HG02678 (cell line): ENCODE measurements around the gene LRRTM2.
"Not testable (repeated sequence)": the region's sequence is repeated elsewhere in the genome, so short reads cannot be mapped to it uniquely, and the experiment has no call there.

Experiments used
- ATAC-seq: cut with Tn5 transposase; IDR thresholded peaks from one replicate; pipeline ENCODE4 v1.9.1; 2021; ENCODE audit warnings: mild to moderate bottlenecking, moderate library complexity; ENCODE audit not compliant: unreplicated experiment

LRRTM2 gene

DNA sequence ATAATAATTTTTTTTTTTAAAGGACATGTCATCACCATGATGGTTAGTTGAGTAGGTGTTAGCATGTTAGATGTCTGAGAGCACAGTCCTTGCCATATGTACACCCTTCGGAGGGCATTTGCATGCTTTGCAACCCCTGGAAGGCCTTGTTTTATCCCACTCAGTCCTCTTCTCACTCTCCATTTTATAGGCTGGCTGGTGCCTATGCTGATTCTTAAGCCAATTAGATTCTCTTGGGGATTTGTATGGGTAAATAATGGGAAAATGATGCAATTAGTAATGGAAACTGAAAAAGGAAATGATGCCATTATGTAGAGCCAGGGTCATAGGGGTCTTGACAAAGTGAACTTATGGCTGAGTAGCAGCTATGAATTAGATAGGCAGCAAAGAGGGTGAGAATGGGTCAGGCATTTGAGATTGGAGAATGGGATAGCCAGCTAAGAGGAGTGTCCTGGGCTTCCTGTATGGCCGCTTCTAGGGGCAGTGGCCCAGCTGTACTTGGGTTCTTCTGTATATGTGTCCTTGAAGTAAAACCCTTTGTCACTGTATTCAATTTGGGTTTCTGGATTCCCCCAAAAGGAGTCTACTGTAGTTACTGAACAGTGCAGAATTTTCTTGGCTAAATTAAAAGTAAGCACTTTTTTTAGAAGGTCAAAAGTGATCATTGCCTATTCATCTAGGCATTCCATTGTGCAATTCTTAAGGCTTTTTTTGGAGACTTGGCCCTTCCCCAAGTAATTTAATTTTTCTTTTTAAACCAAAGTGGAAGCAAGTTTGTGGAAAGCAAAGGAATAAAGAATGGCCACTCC, 31.6 kb downstream of the LRRTM2 start:
- ATAC-seq: no peak

DNA sequence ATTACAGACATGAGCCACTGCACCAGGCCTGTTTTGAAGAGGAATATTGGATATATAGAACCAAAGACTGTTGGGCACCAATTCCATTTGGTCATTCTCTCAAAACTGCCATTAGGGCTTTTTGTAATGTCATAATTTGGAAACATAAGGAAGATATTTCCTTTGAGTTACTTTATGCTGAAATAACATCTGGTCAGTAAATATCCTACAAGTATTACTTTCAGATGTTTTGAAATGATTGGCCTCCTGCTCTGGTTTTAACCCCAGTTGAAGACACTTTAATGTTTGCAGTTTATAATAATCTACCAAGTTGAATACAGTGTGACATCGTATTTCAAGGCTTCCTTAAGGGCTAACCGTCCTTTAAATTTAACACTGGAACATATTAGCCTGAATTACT, 33.6 kb downstream of the LRRTM2 start:
- ATAC-seq: no peak

DNA sequence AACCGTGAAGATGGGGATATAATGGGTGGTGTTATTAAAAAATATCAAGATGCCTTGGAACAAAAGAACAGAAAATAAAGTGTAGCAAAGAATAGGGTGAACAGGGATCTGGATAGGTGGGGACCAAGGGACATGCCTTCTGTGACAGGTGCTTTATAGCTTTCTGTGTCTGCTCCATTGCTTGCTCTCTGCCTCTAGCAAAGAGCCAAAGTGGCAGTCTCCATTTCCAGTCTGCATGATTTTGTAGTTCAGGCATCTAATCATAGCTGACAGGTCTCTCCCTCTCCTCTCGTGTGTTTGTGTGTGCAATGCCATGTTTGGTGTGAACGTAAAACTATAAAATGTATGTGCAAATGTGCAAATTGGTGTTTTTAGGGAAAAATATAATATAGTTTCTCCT, 35.0 kb downstream of the LRRTM2 start:
- no peak for ATAC-seq

DNA sequence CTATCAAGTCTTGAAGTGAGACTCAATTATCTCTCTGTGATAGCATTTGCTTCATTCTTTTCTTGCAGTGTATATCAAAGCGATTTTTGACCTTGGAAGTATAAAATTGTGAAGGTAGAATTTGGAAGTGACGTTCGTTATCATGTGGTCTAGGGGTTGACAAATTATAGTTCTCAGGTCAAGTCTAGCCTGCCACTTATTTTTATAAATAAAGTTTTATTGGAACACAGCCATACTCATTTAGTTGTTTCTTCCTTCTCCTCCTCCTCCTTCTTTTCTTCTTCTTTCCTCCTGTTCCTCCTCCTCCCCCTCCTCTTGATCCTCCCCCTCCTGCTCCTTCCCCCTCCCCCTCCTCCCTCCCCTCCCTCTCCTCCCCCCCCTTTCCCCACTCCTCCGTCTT, 38.0 kb downstream of the LRRTM2 start:
- ATAC-seq: no peak

DNA sequence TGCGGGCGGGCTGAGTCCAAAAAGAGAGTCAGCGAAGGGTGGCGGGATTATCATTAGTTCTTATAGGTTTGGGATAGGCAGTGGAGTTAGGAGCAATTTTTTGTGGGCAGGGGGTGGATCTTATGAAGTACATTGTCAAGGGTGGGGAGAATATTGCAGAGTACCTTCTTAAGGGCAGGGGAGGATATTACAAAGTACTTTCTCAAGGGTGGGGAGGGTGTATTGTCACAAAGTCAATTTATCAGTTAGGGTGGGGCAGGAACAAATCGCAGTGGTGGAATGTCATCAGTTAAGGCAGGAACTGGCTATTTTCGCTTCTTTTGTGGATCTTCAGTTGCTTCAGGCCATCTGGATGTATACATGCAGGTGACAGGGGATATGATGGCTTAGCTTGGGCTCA, 40.3 kb downstream of the LRRTM2 start:
- not testable (repeated sequence) for ATAC-seq

DNA sequence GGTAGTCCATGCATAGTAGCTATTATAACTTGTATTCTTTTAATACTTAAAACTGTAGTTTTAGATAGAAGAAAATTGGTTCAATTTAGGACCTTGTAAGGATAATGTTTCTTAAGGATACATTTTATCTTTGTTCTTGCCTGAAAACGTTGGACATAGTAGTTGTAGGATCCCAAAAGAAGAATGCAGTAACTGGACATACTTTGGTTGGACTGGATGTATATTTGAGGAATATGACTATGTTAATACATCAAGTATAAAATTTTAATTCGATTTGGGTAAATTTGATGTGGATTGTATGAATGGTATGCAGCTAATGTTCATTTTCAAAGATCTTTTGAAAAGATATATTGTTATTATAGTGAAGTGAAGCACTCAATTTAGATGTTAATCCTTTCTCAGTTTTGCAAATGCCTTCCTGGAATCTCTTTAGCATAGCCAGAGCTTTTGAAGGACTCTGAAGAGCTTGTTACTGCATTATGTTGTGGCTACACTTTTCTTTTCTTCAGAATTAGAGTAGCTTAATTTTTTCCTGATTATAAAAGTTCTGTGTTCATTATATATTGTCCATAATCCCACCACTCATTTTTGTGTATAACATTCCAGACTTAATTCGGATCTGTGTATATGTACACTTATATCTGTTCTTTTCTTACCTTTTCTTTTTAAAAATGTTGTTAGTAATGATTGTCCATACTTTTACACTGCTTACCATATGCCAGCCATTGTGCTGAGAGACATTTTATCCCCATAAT, 41.2 kb downstream of the LRRTM2 start:
- no peak for ATAC-seq

DNA sequence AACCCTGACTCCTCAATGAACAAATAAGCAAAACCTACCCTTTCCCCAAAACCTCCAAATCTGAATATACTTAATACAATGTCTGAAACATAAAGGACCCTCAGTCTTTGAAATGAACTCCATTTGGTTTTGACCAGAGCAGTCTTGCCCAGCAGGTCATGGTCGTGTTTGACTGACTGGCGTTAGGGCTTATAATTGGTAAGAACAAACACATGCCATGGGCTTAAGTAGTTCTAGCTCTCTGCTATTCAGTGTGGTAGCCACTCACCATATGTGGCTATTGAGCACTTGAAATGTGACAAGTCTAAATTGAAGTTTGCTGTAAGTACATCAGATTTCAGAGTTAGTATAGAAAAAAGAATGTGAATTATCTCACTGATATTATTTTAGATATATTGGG, 42.1 kb downstream of the LRRTM2 start:
- no peak for ATAC-seq

DNA sequence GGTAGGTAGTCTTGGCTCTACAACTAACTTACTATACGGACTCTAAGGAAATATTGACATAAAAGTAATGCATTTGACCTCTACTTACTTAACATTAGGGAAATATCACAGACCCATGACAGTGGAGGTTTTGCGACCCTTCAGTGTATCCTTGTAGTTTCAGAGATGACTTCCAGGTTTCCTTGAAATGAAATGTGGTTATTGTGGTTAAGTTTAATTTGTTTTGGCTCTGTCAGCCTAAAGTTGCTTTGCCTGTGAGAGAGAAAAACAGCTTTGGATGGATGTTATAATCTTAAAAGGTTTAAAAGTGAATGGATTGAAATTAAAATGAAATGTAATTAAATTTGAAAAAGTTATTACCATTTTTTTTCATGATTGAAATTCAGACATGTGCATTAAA, 42.9 kb downstream of the LRRTM2 start:
- no peak for ATAC-seq

DNA sequence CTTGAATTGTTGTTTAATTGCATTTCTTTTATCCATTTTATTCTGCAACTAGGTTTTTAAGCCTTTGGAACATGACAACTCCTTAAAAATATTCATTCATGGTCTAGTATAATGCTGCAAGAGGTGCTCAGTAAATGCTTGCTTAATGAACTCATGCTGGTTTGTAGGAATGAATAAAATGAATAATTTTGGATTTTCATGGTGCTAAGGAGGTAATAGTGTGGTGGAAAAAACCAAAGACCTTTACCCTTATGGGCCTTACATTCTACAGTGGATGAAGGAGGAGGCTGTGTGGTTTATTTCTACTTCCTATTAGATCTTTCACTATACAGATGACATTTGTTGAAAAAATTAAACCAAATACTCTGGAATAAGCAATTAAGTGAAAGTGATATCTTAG, 43.4 kb downstream of the LRRTM2 start:
- no peak for ATAC-seq

DNA sequence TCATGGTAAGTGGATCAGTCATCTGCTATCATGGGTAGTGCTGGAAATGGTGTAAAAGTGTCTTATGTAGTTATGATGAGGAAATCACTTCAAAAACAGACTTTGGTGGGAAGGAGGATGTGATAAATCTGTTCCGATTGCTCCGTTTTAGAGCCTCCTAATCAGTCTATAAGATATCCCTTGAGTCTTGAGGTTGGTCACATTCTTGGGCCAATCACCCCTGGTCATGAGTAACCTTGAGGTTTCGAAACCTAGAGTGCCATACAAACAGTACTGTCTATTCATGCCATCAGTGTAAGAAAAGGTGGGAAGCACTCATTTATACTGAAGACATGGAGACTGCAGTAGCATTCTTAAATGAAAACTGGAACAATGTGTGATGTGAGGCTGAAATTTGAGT, 45.8 kb downstream of the LRRTM2 start:
- no peak for ATAC-seq

DNA sequence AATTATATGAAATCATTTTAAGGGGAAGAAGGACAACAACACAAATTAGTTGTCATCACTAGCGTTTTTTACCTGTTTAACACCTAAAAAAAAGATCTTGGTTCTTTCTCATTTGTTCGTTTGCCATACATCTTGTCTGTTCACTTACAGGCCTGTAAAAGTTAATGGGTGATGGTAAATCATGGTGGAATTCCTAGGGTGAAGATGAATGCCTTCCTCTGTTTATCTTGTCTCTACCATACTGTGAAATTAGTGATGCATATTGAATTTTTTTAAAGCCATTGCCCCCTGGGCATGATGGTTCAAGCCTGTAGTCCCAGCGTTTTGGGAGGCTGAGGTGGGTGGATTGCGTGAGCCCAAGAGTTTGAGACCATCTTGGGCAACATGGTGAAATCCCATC, 46.6 kb downstream of the LRRTM2 start:
- no peak for ATAC-seq

DNA sequence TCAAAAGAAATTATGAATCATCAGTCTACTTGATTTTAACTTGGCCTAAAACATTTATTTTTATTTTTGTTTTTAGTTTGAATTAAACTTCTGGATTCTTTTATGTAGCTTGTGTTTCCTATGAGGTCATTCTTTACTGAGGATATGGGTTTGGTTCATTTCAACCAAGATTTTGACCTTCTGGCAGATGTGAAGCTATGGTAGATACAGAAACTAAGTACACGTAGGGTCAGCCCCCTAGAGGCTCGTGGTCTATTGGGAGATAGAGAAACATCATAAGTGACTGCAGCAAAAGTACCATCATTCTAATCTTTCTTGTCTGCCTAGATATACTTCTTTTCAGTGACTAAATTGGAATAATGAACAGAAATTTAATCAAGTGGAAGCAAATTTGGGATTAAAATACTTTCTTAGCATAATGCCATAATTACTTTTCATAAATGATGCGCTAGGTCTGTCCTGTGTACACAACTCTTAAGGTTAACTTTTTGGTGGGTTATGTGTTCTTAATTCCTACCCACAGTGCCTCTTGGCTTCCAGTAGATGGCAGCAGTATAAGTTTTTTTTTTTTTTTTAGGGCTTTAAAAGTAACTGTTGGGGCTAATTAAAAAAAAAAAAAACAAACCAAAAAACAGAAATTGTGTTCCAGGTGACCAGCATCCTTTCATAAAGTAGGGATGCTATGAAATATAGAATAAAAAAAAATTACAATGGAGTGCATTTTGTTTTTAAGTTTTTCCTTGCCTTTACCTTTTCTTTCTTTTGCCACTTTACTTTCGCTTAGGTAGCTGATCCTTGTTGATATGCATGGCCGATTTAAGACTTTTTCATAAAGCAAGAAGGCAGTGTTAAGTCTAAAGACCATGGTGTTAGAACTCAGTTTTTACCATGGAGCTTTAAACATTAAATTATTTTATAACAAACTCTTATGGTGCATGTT, 49.9 kb downstream of the LRRTM2 start:
- no peak for ATAC-seq

DNA sequence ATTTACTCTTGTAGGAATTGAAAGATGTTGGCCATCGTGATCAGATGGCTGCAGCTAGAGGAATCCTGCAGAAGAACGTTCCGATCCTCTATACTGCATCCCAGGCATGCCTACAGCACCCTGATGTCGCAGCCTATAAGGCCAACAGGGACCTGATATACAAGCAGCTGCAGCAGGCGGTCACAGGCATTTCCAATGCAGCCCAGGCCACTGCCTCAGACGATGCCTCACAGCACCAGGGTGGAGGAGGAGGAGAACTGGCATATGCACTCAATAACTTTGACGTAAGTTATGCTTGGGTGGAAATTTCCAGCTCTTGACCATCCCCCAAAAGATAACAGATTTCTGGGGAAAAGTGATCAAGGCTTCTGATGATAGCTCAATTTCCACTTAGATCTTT, 50.6 kb downstream of the LRRTM2 start:
- ATAC-seq: no peak

DNA sequence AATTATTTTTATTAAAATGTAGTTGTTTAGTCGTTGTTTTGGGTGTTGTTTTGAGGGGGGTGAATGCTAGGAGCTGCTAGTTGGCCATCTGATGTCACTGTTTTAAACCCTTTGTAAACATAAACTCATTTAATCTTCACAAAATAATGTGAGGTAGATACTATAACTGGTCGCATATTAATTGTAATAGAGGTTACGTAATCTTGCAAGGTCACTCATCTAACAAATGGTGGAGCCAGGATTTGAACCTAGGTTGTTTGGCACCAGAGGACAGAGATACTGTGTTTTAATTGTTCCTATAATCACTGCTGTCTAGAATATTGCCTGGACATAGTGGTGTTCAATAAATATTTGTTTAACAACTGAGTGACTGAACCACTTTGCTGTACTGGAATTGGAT, 54.4 kb downstream of the LRRTM2 start:
- no peak for ATAC-seq

DNA sequence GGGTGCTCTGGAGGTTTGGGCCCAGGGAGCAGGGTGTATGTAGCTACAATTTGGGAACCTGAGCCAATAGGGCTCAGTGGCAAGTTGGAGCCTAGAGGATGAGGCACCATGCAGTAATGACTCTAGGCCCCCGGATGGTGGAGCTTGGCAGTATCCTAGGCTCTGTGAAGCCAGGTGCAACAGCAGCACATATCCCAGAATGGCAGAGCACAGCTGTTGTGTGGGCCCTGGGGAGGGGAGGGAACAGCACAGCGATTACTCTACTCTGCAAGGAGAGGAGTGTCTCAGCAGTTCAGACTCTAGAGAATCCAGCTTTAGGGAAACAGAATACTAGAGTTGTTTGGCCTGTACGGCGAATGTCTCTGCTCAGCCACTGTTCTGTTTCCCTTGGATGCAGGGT, 56.1 kb downstream of the LRRTM2 start:
- no peak for ATAC-seq
